ENCODE measurements around the gene CHFR. TPM values are rescaled to one million over a fixed set of nuclear protein-coding genes. Genes with fewer than 3 reads are reported as not detected.

Gene CHFR
- total and polyA plus RNA-seq, 2 experiments from 2014 or later: 23.0 to 42.7 TPM

DNA sequence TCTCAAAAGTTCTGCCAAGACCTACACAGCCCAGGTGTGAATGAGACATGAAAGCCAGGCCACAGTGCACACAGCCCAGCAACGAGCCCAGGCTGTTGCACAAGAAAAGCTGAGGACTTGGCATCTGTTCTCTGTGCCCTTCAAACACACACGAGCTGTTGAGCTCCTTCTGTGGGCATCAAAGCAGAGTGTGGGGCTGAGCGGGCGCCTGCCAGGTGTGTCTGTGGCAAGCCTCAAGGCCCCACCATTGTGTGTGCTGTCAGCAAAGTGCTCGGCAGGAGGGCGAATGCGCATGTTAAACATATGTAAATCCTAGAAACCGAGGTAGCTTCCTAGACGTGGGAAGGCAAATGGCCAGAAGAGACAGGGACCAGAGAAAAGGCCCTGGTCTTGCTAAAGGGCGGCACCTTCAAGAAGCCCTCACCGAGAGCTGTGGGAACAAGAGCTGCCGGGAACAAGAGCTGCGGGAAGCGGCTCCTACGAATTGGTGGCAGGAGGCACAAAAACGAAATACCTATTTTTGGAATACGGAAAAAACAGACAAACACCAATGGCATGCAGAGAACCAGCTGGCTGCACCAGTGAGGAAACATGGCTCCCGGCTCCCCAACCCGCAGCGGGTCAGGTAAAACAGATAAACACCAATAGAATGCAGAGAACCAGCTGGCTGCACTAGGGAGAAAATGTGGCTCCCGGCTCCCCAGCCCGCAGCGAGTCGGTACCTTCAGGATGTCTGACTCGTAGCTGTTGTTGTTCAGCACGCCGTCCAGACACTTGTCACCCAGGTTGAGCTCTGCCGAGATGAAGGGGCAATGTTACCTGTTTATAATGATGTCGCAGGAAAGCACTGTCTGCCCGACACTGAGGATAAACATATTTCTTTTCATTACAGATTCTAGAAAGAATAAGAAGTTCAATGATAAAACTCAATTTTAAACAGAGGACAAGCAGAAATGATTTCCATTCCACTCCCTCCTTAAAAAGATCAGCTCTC lies 39.7 kb downstream of the CHFR start:
- H3K27ac ChIP-seq (ENCODE audit: low read depth): peak overlapping the region; percentile 89
- peaks cover 13% of the 10 kb centered on the region; the same call in 1 of the 2 replicates for H3F3A ChIP-seq (replicated peaks; ENCODE audit: low read depth)
- peaks cover 17% of the 10 kb centered on the region for H3K36me3 ChIP-seq (ENCODE audit: insufficient read depth)
- Mint-ChIP-seq H3K27ac (peak overlapping the region; percentile 91), H3K36me3 (ENCODE audit: low read depth) (peaks cover 55% of the 10 kb centered on the region), H3K9me3 (no peaks in the 10 kb centered on the region), H3K4me1 (peaks cover 21% of the 10 kb centered on the region), H3K27me3 (ENCODE audit: insufficient read depth, low read depth, poor library complexity) (peaks cover 8% of the 10 kb centered on the region), H3K4me3 (peak overlapping the region; percentile 43)
- no peak overlapping the region for H2AFZ ChIP-seq
- no peaks in the 10 kb centered on the region for H3K79me2 ChIP-seq (replicated peaks; ENCODE audit: insufficient read depth)
- H3K9me2 ChIP-seq (ENCODE audit: insufficient read depth): no peaks in the 10 kb centered on the region
- peak; percentile 97 for ATAC-seq
- H3K4me3 ChIP-seq: peak overlapping the region; percentile 30
- DNase-seq (ENCODE audit: low spot score): peak; percentile 93
- peak overlapping the region; percentile 64; the same call in 1 of the 2 replicates for H3K4me2 ChIP-seq
- peaks cover 16% of the 10 kb centered on the region for H3K4me1 ChIP-seq (ENCODE audit: insufficient read depth)
- TF ChIP-seq ZNF331 (CRISPR knock-in tag; IDR thresholded peaks at IDR 0.05; ENCODE audit: low read depth) (no peak), EZH2 (IDR thresholded peaks at IDR 0.05; ENCODE audit: low read depth, unreplicated experiment) (no peak), JUNB (IDR thresholded peaks at IDR 0.05; ENCODE audit: unreplicated experiment) (no peak), CREB1 (CRISPR knock-in tag; IDR thresholded peaks at IDR 0.05; ENCODE audit: low read depth) (no peak), ETS1 (IDR thresholded peaks at IDR 0.05) (no peak), STAT1 (IDR thresholded peaks at IDR 0.05; ENCODE audit: unreplicated experiment) (no peak), ZNF114 (CRISPR knock-in tag; IDR thresholded peaks at IDR 0.05) (no peak), NANOG (IDR thresholded peaks at IDR 0.05; ENCODE audit: borderline replicate concordance) (no peak), CTCF (conservative IDR thresholded peaks at IDR 0.05; ENCODE audit: low read depth in 2 of 2) (no peak), EZH2phosphoT487 (IDR thresholded peaks at IDR 0.05; ENCODE audit: unreplicated experiment) (no peak)
- TF ChIP-seq, protein P1, sequence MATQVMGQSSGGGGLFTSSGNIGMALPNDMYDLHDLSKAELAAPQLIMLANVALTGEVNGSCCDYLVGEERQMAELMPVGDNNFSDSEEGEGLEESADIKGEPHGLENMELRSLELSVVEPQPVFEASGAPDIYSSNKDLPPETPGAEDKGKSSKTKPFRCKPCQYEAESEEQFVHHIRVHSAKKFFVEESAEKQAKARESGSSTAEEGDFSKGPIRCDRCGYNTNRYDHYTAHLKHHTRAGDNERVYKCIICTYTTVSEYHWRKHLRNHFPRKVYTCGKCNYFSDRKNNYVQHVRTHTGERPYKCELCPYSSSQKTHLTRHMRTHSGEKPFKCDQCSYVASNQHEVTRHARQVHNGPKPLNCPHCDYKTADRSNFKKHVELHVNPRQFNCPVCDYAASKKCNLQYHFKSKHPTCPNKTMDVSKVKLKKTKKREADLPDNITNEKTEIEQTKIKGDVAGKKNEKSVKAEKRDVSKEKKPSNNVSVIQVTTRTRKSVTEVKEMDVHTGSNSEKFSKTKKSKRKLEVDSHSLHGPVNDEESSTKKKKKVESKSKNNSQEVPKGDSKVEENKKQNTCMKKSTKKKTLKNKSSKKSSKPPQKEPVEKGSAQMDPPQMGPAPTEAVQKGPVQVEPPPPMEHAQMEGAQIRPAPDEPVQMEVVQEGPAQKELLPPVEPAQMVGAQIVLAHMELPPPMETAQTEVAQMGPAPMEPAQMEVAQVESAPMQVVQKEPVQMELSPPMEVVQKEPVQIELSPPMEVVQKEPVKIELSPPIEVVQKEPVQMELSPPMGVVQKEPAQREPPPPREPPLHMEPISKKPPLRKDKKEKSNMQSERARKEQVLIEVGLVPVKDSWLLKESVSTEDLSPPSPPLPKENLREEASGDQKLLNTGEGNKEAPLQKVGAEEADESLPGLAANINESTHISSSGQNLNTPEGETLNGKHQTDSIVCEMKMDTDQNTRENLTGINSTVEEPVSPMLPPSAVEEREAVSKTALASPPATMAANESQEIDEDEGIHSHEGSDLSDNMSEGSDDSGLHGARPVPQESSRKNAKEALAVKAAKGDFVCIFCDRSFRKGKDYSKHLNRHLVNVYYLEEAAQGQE (IDR thresholded peaks at IDR 0.05; ENCODE audit: unreplicated experiment): no peak
- TF ChIP-seq, protein P2, sequence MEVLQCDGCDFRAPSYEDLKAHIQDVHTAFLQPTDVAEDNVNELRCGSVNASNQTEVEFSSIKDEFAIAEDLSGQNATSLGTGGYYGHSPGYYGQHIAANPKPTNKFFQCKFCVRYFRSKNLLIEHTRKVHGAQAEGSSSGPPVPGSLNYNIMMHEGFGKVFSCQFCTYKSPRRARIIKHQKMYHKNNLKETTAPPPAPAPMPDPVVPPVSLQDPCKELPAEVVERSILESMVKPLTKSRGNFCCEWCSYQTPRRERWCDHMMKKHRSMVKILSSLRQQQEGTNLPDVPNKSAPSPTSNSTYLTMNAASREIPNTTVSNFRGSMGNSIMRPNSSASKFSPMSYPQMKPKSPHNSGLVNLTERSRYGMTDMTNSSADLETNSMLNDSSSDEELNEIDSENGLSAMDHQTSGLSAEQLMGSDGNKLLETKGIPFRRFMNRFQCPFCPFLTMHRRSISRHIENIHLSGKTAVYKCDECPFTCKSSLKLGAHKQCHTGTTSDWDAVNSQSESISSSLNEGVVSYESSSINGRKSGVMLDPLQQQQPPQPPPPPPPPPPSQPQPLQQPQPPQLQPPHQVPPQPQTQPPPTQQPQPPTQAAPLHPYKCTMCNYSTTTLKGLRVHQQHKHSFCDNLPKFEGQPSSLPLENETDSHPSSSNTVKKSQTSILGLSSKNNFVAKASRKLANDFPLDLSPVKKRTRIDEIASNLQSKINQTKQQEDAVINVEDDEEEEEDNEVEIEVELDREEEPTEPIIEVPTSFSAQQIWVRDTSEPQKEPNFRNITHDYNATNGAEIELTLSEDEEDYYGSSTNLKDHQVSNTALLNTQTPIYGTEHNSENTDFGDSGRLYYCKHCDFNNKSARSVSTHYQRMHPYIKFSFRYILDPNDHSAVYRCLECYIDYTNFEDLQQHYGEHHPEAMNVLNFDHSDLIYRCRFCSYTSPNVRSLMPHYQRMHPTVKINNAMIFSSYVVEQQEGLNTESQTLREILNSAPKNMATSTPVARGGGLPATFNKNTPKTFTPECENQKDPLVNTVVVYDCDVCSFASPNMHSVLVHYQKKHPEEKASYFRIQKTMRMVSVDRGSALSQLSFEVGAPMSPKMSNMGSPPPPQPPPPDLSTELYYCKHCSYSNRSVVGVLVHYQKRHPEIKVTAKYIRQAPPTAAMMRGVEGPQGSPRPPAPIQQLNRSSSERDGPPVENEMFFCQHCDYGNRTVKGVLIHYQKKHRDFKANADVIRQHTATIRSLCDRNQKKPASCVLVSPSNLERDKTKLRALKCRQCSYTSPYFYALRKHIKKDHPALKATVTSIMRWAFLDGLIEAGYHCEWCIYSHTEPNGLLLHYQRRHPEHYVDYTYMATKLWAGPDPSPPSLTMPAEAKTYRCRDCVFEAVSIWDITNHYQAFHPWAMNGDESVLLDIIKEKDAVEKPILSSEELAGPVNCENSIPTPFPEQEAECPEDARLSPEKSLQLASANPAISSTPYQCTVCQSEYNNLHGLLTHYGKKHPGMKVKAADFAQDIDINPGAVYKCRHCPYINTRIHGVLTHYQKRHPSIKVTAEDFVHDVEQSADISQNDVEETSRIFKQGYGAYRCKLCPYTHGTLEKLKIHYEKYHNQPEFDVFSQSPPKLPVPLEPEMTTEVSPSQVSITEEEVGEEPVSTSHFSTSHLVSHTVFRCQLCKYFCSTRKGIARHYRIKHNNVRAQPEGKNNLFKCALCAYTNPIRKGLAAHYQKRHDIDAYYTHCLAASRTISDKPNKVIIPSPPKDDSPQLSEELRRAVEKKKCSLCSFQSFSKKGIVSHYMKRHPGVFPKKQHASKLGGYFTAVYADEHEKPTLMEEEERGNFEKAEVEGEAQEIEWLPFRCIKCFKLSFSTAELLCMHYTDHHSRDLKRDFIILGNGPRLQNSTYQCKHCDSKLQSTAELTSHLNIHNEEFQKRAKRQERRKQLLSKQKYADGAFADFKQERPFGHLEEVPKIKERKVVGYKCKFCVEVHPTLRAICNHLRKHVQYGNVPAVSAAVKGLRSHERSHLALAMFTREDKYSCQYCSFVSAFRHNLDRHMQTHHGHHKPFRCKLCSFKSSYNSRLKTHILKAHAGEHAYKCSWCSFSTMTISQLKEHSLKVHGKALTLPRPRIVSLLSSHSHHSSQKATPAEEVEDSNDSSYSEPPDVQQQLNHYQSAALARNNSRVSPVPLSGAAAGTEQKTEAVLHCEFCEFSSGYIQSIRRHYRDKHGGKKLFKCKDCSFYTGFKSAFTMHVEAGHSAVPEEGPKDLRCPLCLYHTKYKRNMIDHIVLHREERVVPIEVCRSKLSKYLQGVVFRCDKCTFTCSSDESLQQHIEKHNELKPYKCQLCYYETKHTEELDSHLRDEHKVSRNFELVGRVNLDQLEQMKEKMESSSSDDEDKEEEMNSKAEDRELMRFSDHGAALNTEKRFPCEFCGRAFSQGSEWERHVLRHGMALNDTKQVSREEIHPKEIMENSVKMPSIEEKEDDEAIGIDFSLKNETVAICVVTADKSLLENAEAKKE (CRISPR knock-in tag; IDR thresholded peaks at IDR 0.05): no peak
- peaks cover 7% of the 10 kb centered on the region for H4K20me1 ChIP-seq (replicated peaks; ENCODE audit: insufficient read depth)
- H3K27me3 ChIP-seq (ENCODE audit: insufficient read depth): no peaks in the 10 kb centered on the region

Measured in GM23338 (cell line).